IMR-90 (cell line): ENCODE measurements around the gene KLF7. TPM values are rescaled to one million over a fixed set of nuclear protein-coding genes. Genes with fewer than 3 reads are reported as not detected.

Source experiments
- ATAC-seq: fragments of 200-7000 bp; cut with Tn5 transposase; 2 replicates; pipeline ENCODE4 v1.9.1; 2020; ENCODE audit warnings: low read depth, mild to moderate bottlenecking, moderate library complexity
- BruUV-seq: library from RNA; stranded (reverse); fragments of 400-500 nt; replicated peaks from 2 replicates; lab custom pipeline; 2021; lab: Mats Ljungman, UMichigan
- CTCF ChIA-PET: fragments of 300-600 bp; formaldehyde crosslinking; extraction: SDS; loops from one replicate; lab custom pipeline; 2021; ENCODE audit warnings: antibody characterized with exemption; lab: Yijun Ruan, JAX
- POLR2A ChIA-PET: fragments of 300-600 bp; sonication (Branson Sonifier 250); formaldehyde crosslinking; loops from one replicate; lab custom pipeline; 2022; ENCODE audit warnings: antibody characterized with exemption; ENCODE audit not compliant: unreplicated experiment; lab: Charles Lee
- DNase-seq: peaks from one replicate; pipeline ENCODE4 v3.0.0; 2013
- H2AFZ ChIP-seq: replicated peaks from 2 replicates; pipeline ENCODE3; 2013; ENCODE audit warnings: low read length, mild to moderate bottlenecking; ENCODE audit not compliant: poor library complexity
- H2AK5ac ChIP-seq: 2 replicates; pipeline ENCODE4 v1.6.1; 2013; ENCODE audit warnings: low read depth, low read length, inconsistent platforms
- H2AK9ac ChIP-seq: replicated peaks from 2 replicates; pipeline ENCODE3; 2013; ENCODE audit warnings: mild to moderate bottlenecking, low read depth, low read length, moderate library complexity; ENCODE audit not compliant: poor library complexity
- H2BK120ac ChIP-seq: 2 replicates; pipeline ENCODE4 v1.6.1; 2013; ENCODE audit warnings: low read depth, low read length, inconsistent platforms
- H2BK15ac ChIP-seq: 3 replicates; pipeline ENCODE4 v1.6.1; 2013; ENCODE audit warnings: low read depth, low read length, inconsistent platforms
- H2BK20ac ChIP-seq: 2 replicates; pipeline ENCODE4 v1.6.1; 2013; ENCODE audit warnings: low read depth, mild to moderate bottlenecking, inconsistent platforms, low read length, moderate library complexity
- H2BK5ac ChIP-seq: 2 replicates; pipeline ENCODE4 v1.6.1; 2013; ENCODE audit warnings: mild to moderate bottlenecking, low read depth, low read length, inconsistent platforms; ENCODE audit not compliant: poor library complexity, severe bottlenecking
- H3K14ac ChIP-seq: replicated peaks from 2 replicates; pipeline ENCODE4 v1.6.1; 2013; ENCODE audit warnings: low read depth, low read length, inconsistent platforms
- H3K18ac ChIP-seq: 2 replicates; pipeline ENCODE4 v1.6.1; 2013; ENCODE audit warnings: low read depth, low read length, control low read depth
- H3K23ac ChIP-seq: 2 replicates; pipeline ENCODE4 v1.6.1; 2013; ENCODE audit warnings: low read depth, low read length, inconsistent platforms
- H3K27ac ChIP-seq: 2 replicates; pipeline ENCODE4 v1.5.1; 2013; ENCODE audit warnings: mild to moderate bottlenecking, control low read depth, low read length; ENCODE audit not compliant: insufficient read depth
- H3K27me3 ChIP-seq: 2 replicates; pipeline ENCODE4 v1.6.1; 2013; ENCODE audit warnings: low read length; ENCODE audit not compliant: control insufficient read depth, insufficient read depth
- H3K36me3 ChIP-seq: 2 replicates; pipeline ENCODE4 v1.6.1; 2013; ENCODE audit warnings: low read length, mixed read lengths; ENCODE audit not compliant: control insufficient read depth, insufficient read depth
- H3K4ac ChIP-seq: 2 replicates; pipeline ENCODE4 v1.6.1; 2013; ENCODE audit warnings: low read depth, low read length, inconsistent platforms
- H3K4me1 ChIP-seq: 2 replicates; pipeline ENCODE4 v1.6.1; 2013; ENCODE audit warnings: low read length, mixed read lengths; ENCODE audit not compliant: control insufficient read depth, insufficient read depth
- H3K4me2 ChIP-seq: 2 replicates; pipeline ENCODE4 v1.6.1; 2013; ENCODE audit warnings: low read depth, mild to moderate bottlenecking, control low read depth, low read length, moderate library complexity
- H3K4me3 ChIP-seq: 2 replicates; pipeline ENCODE4 v1.5.1; 2013; ENCODE audit warnings: low read depth, mild to moderate bottlenecking, control low read depth, low read length, moderate library complexity; ENCODE audit not compliant: insufficient read depth
- H3K56ac ChIP-seq: 2 replicates; pipeline ENCODE4 v1.6.1; 2013; ENCODE audit warnings: low read length, inconsistent platforms; ENCODE audit not compliant: insufficient read depth; ENCODE audit errors: extremely low read depth
- H3K79me1 ChIP-seq, 2 experiments: 2 replicates each; pipeline ENCODE4 v1.6.1; 2013; ENCODE audit warnings: low read length in 2 of 2, inconsistent platforms in 1 of 2, low read depth in 1 of 2
- H3K9ac ChIP-seq: 2 replicates; pipeline ENCODE4 v1.6.1; 2013; ENCODE audit warnings: low read depth, low read length, control low read depth
- H3K9me1 ChIP-seq: 2 replicates; pipeline ENCODE4 v1.6.1; 2013; ENCODE audit warnings: low read length, inconsistent platforms; ENCODE audit not compliant: insufficient read depth
- H3K9me3 ChIP-seq: 2 replicates; pipeline ENCODE4 v1.6.1; 2013; ENCODE audit warnings: low read length; ENCODE audit not compliant: control insufficient read depth, insufficient read depth
- H4K20me1 ChIP-seq: 2 replicates; pipeline ENCODE4 v1.6.1; 2013; ENCODE audit warnings: low read length, inconsistent platforms; ENCODE audit not compliant: insufficient read depth
- H4K5ac ChIP-seq: 2 replicates; pipeline ENCODE4 v1.6.1; 2013; ENCODE audit warnings: mild to moderate bottlenecking, low read depth, low read length, control low read depth
- H4K8ac ChIP-seq, 2 experiments: 2 replicates each; pipeline ENCODE4 v1.6.1; 2013; ENCODE audit warnings: low read depth in 2 of 2, low read length in 2 of 2, control low read depth in 1 of 2, inconsistent platforms in 1 of 2
- H4K91ac ChIP-seq: 2 replicates; pipeline ENCODE4 v1.6.1; 2013; ENCODE audit warnings: low read depth, low read length, inconsistent platforms; ENCODE audit not compliant: insufficient read depth
- FOS ChIP-seq: fragments of 150-350 bp; IDR thresholded peaks from 2 replicates; pipeline ENCODE4 v1.6.1; 2016; ENCODE audit warnings: low read depth, low read length
- MAZ ChIP-seq: IDR thresholded peaks from 2 replicates; pipeline ENCODE4 v1.6.1; 2012; ENCODE audit warnings: low read depth, mild to moderate bottlenecking, low read length, improper control_type of control experiment, moderate library complexity, borderline replicate concordance
- MXI1 ChIP-seq: IDR thresholded peaks from 2 replicates; pipeline ENCODE4 v1.6.1; 2012; ENCODE audit warnings: low read depth, mild to moderate bottlenecking, low read length, moderate library complexity, borderline replicate concordance
- SMC3 ChIP-seq: fragments of 150-350 bp; IDR thresholded peaks from 2 replicates; pipeline ENCODE4 v1.6.1; 2016; ENCODE audit warnings: low read depth, mild to moderate bottlenecking, antibody characterized with exemption, low read length, moderate library complexity
- WGBS, 2 experiments: methylation state at CpG; one replicate each; pipeline versions ENCODE4 v1.1.5 to v1.1.7; 2013; ENCODE audit warnings: missing lambda C conversion rate in 2 of 2; ENCODE audit not compliant: insufficient read length in 1 of 2; ENCODE audit errors: extremely low coverage in 2 of 2; 5-methylcytosine and 5-hydroxymethylcytosine counted together
- dilution Hi-C: fragments of 300-500 bp; cut with HindIII; formaldehyde crosslinking; loops from one replicate; pipeline ENCODE4 v1.14.3; 2018; ENCODE audit warnings: low sequenced_read_pairs; ENCODE audit not compliant: unreplicated experiment
- in situ Hi-C: fragments of 300-500 bp; cut with MboI; formaldehyde crosslinking; loops from 3 replicates; pipeline ENCODE4 v1.14.3; 2019; ENCODE audit warnings: low sequenced_read_pairs, inconsistent platforms, mixed read lengths
- intact Hi-C: fragments of 100-400 bp; cut with micrococcal nuclease; formaldehyde crosslinking; loops from 2 replicates; pipeline ENCODE4 v1.10.0; 2022
- polyA plus RNA-seq, 3 experiments: library from polyadenylated mRNA; depleted of rRNA; stranded (reverse); fragments of >200 nt; gene quantifications; 2 replicates each; pipeline ENCODE4 v1.2.3, GENCODE V29; 2012; ENCODE audit warnings: low replicate concordance in 1 of 3
- total RNA-seq: library from RNA; depleted of rRNA; stranded (reverse); fragments of >200 nt; gene quantifications from 2 replicates; pipeline ENCODE4 v1.2.3, GENCODE V29; 2012

Gene KLF7
- total and polyA plus RNA-seq, 2 of the 4 experiments (the other 2 are of a cell fraction), result 23.1 to 28.5 TPM

DNA sequence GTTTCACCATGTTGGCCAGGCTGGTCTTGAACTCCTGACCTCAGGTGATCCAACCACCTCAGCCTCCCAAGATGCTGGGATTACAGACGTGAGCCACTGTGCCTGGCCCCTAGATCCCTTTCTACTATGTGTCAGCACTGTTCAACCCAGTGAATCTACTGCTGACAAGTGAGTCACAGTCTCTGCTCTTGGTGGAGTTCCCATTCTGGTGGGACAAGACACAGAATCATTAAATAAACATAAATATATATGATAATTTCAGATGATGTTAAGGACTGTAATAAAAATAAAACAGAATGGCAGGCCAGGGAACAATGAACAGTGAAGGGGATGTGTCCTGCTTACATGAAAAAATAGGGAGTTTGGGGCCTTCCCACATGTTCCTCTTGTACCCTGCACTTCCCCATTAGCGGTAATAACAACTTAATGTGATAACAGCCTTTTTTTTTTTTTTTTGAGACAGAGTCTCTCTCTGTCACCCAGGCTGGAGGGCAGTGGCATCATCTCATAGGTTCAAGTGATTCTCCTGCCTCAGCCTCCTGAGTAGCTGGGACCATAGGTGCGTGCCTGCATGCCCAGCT is 114.3 kb downstream of the KLF7 start:
- no peak overlapping the region for H2AFZ ChIP-seq
- no peaks in the 10 kb centered on the region for H4K20me1 ChIP-seq
- H3K4ac ChIP-seq, result no peak overlapping the region
- no TSS peak for BruUV-seq
- 0 out of 2 replicates have a peak, but pooled peaks cover 2% of the 10 kb centered on the region for H3K27me3 ChIP-seq
- no peaks in the 10 kb centered on the region for H3K79me1 ChIP-seq
- no peak overlapping the region for H2BK15ac ChIP-seq
- H3K14ac ChIP-seq, result no peak overlapping the region
- dilution Hi-C loops, result no loop called here
- H3K9ac ChIP-seq, result no peak overlapping the region
- no peak overlapping the region for H4K91ac ChIP-seq
- H2BK20ac ChIP-seq, result no peak overlapping the region
- H3K18ac ChIP-seq, result no peak overlapping the region
- H3K9me1 ChIP-seq, result no peaks in the 10 kb centered on the region
- H3K4me1 ChIP-seq, result peaks cover 5% of the 10 kb centered on the region
- no peak overlapping the region for H2BK120ac ChIP-seq
- no peak overlapping the region for H3K4me3 ChIP-seq
- TF ChIP-seq FOS (no peak), MXI1 (no peak), MAZ (no peak), SMC3 (no peak)
- no peak overlapping the region for H3K27ac ChIP-seq
- ATAC-seq, result no peak
- no peaks in the 10 kb centered on the region for H3K36me3 ChIP-seq
- in situ Hi-C loops, result no loop called here
- no peak overlapping the region for H2BK5ac ChIP-seq
- H2AK5ac ChIP-seq, result no peak overlapping the region
- no peak overlapping the region for H3K23ac ChIP-seq
- H3K9me3 ChIP-seq, result no peaks in the 10 kb centered on the region
- no peak overlapping the region for H4K8ac ChIP-seq
- H4K5ac ChIP-seq, result no peak overlapping the region
- CTCF ChIA-PET, result no interaction called here
- intact Hi-C loops, result loop anchor here (10.0 kb wide), 1 partner anchor 257 kb away; no protein-coding TSS in a partner anchor
- H3K4me2 ChIP-seq, result no peak overlapping the region
- POLR2A ChIA-PET, result no interaction called here
- peak; percentile 65 for DNase-seq
- 83% methylated on average over 1 of the region's 3 CpGs; no CpG with 5 or more reads in 1 of the 2 experiments for WGBS, 2 experiments
- H2AK9ac ChIP-seq, result no peak overlapping the region
- H3K56ac ChIP-seq, result no peak overlapping the region
